Measurements from ENCODE around the gene RPL12.

RPL12 gene

GRCh38 chr9:127437497-127438264 is 13.5 kb downstream of the RPL12 start:
- DNase-seq: no peak

DNA sequence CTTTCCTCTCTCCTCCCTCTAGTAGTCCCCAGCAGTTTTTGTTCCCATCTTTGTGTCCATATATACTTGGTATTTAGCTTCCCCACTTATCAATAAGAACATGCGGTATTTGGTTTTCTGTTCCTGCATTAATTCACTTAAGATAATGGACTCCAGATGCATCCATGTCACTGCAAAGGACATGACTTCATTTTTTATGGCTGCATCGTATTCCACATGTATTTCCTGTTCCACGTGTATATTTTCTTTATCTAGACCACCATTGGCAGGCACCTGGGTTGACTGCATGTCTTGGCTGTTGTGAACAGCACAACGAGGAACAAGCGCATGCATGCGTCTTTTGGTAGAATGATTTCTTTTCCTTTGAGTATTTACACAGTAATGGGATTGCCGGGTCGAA is 20.8 kb downstream of the RPL12 start:
- no peak for DNase-seq

- no peak for DNase-seq
These were observed 22.9 kb downstream of the RPL12 start for GRCh38 chr9:127428348-127428747.

GRCh38 chr9:127426756-127427155 is 24.4 kb downstream of the RPL12 start:
- DNase-seq: no peak

DNA sequence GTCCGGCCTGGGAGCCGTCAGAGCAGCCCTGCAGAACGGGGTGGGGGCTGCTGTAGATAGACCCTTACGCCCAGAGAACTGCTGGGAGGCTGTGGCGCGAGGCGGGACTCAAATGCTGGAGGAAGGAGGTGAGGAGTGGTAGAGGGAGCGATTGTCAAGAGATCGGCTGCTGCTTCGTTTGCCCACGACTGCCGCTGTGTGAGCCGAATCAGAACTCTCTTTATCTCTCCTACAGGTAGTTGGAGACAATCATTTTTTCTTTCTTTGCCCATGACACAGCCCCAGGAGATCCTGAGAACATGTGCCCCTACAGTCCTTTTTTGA is 26.6 kb downstream of the RPL12 start:
- DNase-seq: no peak

GRCh38 chr9:127423934-127424675 is 27.1 kb downstream of the RPL12 start, which contains the start of gene ZNF79:
Gene ZNF79, plus strand, starts transcription at chr9:127424382. Its CDS starts 406 bp downstream, at chr9:127424788.
- peak; percentile 66 for DNase-seq

- no peak for DNase-seq
These were observed 27.7 kb downstream of the RPL12 start for GRCh38 chr9:127423476-127423933.

GRCh38 chr9:127422787-127423186 is 28.4 kb downstream of the RPL12 start:
- no peak for DNase-seq

DNA sequence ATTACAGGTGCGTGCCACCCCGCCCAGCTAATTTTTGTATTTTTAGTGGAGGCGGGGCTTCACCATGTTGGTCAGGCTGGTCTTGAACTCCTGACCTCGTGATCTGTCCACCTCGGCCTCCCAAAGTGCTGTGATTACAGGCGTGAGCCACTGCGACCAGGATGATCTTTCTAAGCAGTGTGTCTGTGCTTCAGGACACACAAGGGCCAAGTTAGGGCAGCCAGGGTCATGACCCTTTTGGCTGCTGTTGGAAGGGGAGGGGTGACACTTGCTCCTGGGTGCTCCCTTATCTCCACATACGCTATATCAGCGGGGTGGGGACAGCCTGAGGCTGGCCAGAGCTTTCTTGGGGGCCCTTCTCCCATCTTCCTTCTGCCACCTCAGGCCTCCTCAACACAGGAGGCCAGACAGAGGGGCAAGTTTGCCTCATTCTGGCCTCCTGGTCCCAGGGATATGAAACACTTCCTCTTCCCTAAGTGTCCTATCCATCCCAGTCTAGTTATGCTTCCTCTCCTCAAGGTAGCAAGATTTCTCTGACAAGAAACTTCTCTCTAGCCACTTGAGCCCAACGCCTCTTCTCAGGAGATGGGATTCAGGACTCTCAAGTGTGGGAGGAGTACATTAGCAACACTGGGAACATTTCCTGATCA is 28.9 kb downstream of the RPL12 start:
- DNase-seq: no peak

GRCh38 chr9:127421057-127421456 is 30.1 kb downstream of the RPL12 start:
- no peak for DNase-seq

- no peak for DNase-seq
These were observed 31.9 kb downstream of the RPL12 start for GRCh38 chr9:127419348-127419747.

- no peak for DNase-seq
These were observed 33.2 kb downstream of the RPL12 start for GRCh38 chr9:127418037-127418471.

DNA sequence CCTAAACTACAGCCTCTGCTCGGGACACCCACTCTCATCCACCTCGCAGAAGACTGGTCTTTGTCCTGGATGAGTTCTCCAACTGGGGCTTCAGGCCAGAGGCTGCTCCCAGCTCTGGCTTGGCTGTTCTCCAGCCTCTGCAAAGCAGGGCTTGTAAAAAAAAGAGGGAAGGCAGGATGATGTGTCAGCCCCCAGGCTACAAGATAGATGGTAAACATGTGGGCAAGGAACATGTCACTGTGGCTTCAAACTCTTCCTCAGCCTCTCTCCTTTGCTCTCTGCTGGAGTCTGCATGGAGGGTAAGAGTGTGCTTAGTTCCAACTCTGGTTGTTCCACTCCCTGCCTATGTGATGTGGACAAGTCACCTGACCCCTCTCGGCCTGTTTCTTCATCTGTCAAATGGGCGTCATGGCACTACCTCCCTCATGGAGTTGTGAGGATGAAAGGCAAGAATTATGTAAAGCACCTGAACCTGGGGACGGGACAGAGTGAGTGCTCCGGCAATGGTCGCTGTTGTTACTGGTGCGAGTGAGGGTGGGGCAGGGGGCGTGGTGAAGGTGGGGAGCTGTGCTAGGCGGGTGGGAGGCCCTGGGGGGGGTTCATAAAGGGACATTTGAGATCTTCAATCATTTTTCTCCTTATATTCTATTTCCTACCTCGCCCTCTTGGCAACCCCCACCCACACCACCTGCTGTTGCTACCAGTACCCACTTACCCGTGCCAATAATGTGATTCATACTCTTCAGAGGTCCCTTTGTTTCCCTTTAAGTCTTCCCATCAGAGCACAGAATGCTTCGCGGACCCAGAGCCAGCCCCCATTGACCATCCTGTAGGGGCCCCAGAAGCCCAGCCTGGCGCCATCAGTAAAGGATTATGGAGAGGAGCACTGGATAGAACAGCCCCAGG is 33.8 kb downstream of the RPL12 start:
- DNase-seq: no peak

GRCh38 chr9:127415657-127416056 is 35.5 kb downstream of the RPL12 start:
- no peak for DNase-seq

- DNase-seq: no peak
These were observed 36.1 kb downstream of the RPL12 start for GRCh38 chr9:127415141-127415540.

GRCh38 chr9:127411122-127411521 is 40.1 kb downstream of the RPL12 start:
- DNase-seq: no peak

GRCh38 chr9:127407492-127407843 is 43.7 kb downstream of the RPL12 start:
- DNase-seq: no peak

DNA sequence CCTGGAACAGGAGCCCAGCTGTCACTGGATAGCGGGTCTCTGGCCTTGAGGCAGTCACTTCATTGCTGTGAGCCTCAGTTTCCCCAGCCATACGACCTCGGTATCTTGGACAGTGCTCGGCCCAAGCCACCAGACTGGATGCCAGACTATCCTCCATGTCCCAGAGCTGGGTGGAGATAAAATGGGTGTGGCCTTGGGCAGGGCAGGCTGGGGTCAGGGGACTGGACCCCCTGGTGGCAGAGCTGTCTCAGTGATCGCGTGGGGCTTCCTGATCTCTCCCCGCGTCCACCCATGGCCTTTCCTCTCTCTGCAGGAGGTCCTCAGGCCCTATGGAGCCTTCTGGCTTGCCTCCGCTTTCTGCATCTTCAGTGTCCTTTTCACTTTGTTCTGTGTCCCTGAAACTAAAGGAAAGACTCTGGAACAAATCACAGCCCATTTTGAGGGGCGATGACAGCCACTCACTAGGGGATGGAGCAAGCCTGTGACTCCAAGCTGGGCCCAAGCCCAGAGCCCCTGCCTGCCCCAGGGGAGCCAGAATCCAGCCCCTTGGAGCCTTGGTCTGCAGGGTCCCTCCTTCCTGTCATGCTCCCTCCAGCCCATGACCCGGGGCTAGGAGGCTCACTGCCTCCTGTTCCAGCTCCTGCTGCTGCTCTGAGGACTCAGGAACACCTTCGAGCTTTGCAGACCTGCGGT is 44.3 kb downstream of the RPL12 start:
- no peak for DNase-seq

GRCh38 chr9:127405344-127406125 is 45.7 kb downstream of the RPL12 start:
- no peak for DNase-seq

GRCh38 chr9:127404631-127405030 is 46.6 kb downstream of the RPL12 start:
- DNase-seq: no peak

DNA sequence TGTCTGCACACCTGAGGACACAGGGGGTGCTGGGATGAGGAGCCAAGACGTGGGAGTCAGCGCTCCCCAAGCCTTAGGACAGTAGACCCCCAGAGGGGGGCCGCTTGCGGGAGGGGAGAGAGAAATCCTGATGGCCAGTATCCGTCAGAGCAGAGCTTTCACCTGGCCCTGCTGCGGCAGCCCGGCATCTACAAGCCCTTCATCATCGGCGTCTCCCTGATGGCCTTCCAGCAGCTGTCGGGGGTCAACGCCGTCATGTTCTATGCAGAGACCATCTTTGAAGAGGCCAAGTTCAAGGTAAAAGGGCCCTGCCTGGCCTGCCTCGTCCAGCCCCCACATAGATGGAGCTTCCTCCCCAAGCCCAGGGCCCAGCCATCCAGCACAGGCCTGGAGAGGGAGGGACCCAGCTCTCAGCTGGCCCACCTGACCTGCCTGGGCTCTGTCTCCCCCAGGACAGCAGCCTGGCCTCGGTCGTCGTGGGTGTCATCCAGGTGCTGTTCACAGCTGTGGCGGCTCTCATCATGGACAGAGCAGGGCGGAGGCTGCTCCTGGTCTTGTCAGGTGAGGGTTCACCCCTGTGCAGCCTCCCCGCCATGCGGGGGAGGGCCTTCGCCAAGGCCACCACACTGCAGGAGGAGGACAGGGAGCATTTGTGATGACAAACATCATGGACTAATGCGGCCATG is 47.6 kb downstream of the RPL12 start:
- no peak for DNase-seq
